IMR-90 (cell line): ENCODE data around the gene WAC.

Source experiments
- BHLHE40 ChIP-seq: fragments of 150-350 bp; IDR thresholded peaks from 2 replicates; pipeline ENCODE4 v1.6.1; 2016; ENCODE audit warnings: mild to moderate bottlenecking, low read depth, low read length
- CEBPB ChIP-seq: IDR thresholded peaks from 2 replicates; pipeline ENCODE4 v1.6.1; 2012; ENCODE audit warnings: low read depth, low read length, improper control_type of control experiment
- CHD1 ChIP-seq: IDR thresholded peaks from 2 replicates; pipeline ENCODE4 v1.6.1; 2012; ENCODE audit warnings: low read depth, low read length, improper control_type of control experiment
- CTCF ChIP-seq: conservative IDR thresholded peaks from 2 replicates; pipeline ENCODE4 v1.5.1; 2012; ENCODE audit warnings: mild to moderate bottlenecking, low read depth, low read length, improper control_type of control experiment
- FOS ChIP-seq: fragments of 150-350 bp; IDR thresholded peaks from 2 replicates; pipeline ENCODE4 v1.6.1; 2016; ENCODE audit warnings: low read depth, low read length
- MXI1 ChIP-seq: IDR thresholded peaks from 2 replicates; pipeline ENCODE4 v1.6.1; 2012; ENCODE audit warnings: low read depth, mild to moderate bottlenecking, low read length, moderate library complexity, borderline replicate concordance
- POLR2A ChIP-seq: IDR thresholded peaks from 2 replicates; pipeline ENCODE4 v1.6.1; 2012; ENCODE audit warnings: mild to moderate bottlenecking, low read depth, low read length
- RAD21 ChIP-seq: IDR thresholded peaks from 2 replicates; pipeline ENCODE4 v1.6.1; 2012; ENCODE audit warnings: low read length, improper control_type of control experiment
- RCOR1 ChIP-seq: IDR thresholded peaks from 2 replicates; pipeline ENCODE4 v1.6.1; 2012; ENCODE audit warnings: mild to moderate bottlenecking, low read length, improper control_type of control experiment; ENCODE audit not compliant: insufficient replicate concordance
- RFX5 ChIP-seq: IDR thresholded peaks from 2 replicates; pipeline ENCODE4 v1.8.0; 2012; ENCODE audit warnings: low read depth, mild to moderate bottlenecking, low read length, moderate library complexity
- SMC3 ChIP-seq: fragments of 150-350 bp; IDR thresholded peaks from 2 replicates; pipeline ENCODE4 v1.6.1; 2016; ENCODE audit warnings: low read depth, mild to moderate bottlenecking, antibody characterized with exemption, low read length, moderate library complexity
- TF ChIP-seq, protein P1 (sequence below): fragments of 150-350 bp; IDR thresholded peaks from 2 replicates; pipeline ENCODE4 v1.6.1; 2016; ENCODE audit warnings: low read depth, mild to moderate bottlenecking, low read length, moderate library complexity, borderline replicate concordance
- TF ChIP-seq, protein P2 (sequence below): fragments of 150-350 bp; IDR thresholded peaks from 2 replicates; pipeline ENCODE4 v1.6.1; 2017; ENCODE audit warnings: mild to moderate bottlenecking, antibody characterized with exemption, low read length, low read depth

GRCh38 chr10:28496017-28496416 is 36.9 kb upstream of the WAC start:
- TF ChIP-seq BHLHE40 (no peak), CTCF (no peak), CEBPB (no peak), RFX5 (no peak), RAD21 (no peak), POLR2A (no peak), RCOR1 (no peak), SMC3 (no peak), MXI1 (no peak), FOS (no peak), CHD1 (no peak)
- TF ChIP-seq, protein P1, sequence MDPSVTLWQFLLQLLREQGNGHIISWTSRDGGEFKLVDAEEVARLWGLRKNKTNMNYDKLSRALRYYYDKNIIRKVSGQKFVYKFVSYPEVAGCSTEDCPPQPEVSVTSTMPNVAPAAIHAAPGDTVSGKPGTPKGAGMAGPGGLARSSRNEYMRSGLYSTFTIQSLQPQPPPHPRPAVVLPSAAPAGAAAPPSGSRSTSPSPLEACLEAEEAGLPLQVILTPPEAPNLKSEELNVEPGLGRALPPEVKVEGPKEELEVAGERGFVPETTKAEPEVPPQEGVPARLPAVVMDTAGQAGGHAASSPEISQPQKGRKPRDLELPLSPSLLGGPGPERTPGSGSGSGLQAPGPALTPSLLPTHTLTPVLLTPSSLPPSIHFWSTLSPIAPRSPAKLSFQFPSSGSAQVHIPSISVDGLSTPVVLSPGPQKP = no peak
- TF ChIP-seq, protein P2, sequence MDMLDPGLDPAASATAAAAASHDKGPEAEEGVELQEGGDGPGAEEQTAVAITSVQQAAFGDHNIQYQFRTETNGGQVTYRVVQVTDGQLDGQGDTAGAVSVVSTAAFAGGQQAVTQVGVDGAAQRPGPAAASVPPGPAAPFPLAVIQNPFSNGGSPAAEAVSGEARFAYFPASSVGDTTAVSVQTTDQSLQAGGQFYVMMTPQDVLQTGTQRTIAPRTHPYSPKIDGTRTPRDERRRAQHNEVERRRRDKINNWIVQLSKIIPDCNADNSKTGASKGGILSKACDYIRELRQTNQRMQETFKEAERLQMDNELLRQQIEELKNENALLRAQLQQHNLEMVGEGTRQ = no peak
